Activated CD8-positive, alpha-beta memory T cell treated with anti-CD3 and anti-CD28 coated beads, Interleukin-2, amount 50 U/mL, for 48 hours (primary cell): ENCODE results near the gene AURKA.
"Not testable (repeated sequence)": the region's sequence is repeated elsewhere in the genome, so short reads cannot be mapped to it uniquely, and the experiment has no call there.

Experiments
- DNase-seq: peaks from one replicate; pipeline ENCODE4 v3.0.0-alpha.2; 2020

Gene AURKA

DNA sequence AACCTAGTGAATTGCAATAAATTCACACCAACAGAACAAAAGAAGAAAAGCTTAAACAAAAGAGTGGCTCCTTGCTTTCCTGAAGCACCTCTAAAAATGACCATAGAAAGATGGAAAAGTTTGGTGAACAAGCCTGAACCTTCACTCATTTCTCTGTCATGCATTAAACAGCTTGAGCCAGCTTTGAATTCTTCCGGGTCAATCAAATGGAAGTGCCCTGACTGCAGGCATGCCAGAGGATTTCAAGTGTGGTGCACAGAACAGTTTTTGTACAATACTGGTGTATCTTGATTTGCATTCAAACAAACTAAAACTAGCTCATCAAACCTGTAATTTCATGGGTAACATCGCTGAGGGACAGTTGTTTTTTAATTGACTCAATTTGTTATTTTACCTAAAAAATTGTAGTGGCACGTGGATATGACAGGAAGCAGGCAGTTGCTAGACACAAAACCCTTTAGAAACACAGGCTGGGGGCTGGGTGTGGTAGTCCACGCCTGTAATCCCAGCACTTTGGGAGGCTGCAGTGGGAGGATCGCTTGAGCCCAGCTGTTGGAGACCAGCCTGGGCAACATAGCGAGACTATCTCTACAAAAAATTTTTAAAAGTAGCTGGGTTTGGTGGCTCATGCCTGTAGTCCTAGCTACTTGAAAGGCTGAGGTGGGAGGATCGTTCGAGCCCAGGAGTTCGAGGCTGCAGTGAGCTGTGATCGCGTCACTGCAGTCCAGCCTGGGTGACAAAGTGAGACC, 29.1 kb upstream of the AURKA start:
- no peak for DNase-seq

GRCh38 chr20:56420028-56420427, 28.0 kb upstream of the AURKA start:
- DNase-seq = no peak

GRCh38 chr20:56418385-56418861, 26.4 kb upstream of the AURKA start:
- DNase-seq = no peak

GRCh38 chr20:56417911-56418310, 25.9 kb upstream of the AURKA start:
- no peak for DNase-seq

DNA sequence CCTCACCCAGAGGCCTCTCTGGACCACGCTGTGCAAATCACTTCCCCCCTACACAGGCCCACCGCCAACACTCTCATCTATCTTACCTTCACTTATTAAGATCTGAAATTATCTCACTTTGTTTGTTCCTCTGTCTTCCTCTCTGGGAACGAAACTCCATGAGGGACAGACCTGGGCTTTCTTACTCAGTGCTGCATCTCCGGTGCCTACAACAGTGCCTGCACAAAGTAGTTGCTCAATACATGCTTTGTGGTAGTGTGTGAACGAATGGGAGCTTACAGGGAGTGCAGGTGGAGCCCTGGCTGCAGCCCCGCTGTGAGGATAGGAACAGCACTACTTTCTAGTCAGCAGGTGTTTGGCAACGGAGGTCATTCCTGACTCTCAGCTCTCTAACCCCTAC, 25.4 kb upstream of the AURKA start:
- DNase-seq = no peak

DNA sequence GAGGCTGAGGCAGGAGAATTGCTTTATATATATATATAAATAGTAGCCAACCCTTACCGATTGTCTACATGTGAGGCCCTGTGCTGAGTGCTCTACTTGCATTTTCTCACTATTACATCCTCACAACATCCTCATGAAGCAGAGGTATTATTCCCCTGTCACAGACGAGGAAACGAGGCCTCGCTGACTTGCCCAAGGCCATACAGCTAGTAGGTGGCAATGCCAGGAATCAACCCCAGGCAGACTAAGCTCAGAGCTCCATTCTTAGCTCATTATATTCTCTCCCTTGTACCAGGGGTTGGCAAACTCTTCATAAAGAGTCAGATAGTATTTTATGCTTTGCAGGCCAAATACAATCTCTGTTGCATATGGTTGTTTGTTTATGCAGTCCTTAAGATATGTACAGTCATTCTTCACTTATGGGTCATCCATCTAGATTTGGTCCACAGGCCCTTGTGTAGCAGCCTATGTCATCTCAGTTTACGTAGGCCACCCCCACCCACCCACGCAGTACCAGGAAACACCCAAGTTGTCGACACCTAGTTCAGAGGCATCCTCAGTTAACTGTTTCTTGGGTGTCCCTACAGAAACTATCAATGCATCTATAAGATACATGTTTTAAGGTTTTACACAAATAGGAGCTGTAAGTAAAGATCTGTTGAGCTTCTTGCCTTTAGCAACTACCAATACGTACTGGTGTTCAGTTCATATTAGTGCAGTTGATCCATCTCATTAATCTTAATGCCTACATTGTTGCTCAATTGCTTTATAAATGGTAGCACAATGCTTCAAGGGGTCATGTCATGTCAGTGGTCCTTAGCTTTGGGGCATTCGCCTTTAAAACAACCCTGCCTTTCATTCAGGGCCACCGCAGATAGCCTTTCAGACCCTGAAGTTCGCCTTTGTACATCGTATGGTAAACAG, 23.1 kb upstream of the AURKA start:
- peak; percentile 71 for DNase-seq

- no peak for DNase-seq
Observed at GRCh38 chr20:56412949-56413348, 20.9 kb upstream of the AURKA start.

DNA sequence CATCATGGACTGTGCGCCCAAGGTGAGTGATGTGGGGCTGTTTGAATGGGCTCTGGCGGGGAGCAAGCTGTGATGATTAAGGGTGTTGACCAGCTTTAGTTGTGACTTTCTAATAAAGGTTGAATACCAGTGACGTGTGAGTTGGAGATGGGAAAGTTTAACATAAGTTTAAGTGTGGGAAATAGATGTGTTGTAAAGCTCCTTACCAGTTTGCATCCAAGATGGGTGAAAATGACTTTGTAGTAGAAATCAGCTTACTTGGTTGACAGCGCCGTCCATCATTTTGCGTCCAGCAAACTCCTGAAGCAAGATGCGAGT, 20.4 kb upstream of the AURKA start:
- DNase-seq = no peak

- no peak for DNase-seq
Observed at GRCh38 chr20:56411759-56412472, 19.9 kb upstream of the AURKA start, which contains the start of gene CASS4. Gene CASS4, plus strand, starts transcription at chr20:56412260. Its CDS starts 199 bp downstream, at chr20:56412459.

DNA sequence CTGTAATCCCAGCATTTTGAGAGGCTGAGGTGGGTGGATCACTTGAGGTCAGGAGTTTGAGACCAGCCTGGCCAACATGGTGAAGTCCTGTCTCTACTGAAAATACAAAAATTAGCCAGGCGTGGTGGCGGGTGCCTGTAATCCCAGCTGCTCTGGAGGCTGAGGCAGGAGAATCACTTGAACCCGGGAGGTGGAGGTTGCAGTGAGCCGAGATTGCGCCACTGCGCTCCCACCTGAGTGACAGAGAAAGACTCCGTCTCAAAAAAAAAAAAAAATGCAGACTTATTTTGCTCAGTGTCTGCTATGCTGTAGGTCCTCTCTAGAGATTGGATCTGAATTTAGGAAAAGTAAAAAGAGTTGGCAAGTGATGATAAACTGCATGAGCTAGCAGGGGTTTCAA, 19.3 kb upstream of the AURKA start:
- DNase-seq = not testable (repeated sequence)

- no peak for DNase-seq
Observed at GRCh38 chr20:56409956-56410355, 17.9 kb upstream of the AURKA start.

DNA sequence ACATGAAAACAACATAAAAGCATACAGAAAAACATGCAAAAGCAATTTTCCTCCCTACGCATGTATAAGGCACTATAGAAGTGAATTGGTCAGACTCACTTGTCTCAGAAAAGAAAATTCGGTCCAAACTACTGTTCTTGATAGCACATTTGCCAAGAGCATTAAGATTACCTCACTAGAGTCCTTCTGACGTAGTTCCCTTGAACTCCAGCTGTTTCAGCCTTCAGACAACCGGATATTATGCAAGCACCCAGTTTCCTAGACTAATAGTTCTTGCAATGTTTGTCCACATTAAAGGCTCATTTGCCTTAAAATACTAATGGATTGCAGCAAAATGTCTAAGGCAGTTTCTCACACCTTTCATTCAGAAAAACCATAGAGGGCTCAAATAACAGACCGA, 17.5 kb upstream of the AURKA start:
- DNase-seq = no peak

GRCh38 chr20:56406910-56407309, 14.9 kb upstream of the AURKA start:
- DNase-seq = no peak

- DNase-seq = not testable (repeated sequence)
Observed at GRCh38 chr20:56405356-56405755, 13.3 kb upstream of the AURKA start.

- DNase-seq = no peak
Observed at GRCh38 chr20:56403465-56403864, 11.4 kb upstream of the AURKA start.

DNA sequence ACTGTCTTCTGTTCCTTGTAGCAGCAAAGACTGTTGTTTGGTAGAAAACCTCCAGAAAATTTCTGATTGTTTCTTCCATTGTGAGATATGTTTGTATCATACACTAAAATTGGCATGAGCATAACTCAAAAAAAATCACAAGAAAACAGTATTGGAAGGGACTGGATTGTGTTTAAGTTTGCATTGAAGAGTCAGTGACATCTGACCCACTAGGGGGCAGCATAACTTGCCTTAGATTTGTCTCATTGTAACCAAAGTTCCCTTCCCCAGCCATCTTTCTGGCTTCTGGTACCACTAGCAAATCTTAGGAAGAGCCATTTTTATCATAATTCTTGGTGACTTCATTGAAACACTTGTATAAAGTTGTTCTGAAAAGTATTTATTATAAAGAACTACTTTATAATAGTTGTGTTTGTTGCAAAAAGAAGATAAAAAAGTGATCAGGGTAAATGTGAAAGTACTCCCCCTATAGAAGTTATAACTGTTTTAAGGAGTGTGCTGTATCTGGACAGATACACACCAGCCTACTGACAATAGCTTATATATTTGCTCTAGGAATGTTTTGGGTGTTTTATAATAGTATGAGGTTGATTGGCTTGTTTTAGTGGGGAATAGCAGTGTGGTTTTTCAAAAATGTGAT, 8.1 kb upstream of the AURKA start:
- DNase-seq = peak; percentile 66

DNA sequence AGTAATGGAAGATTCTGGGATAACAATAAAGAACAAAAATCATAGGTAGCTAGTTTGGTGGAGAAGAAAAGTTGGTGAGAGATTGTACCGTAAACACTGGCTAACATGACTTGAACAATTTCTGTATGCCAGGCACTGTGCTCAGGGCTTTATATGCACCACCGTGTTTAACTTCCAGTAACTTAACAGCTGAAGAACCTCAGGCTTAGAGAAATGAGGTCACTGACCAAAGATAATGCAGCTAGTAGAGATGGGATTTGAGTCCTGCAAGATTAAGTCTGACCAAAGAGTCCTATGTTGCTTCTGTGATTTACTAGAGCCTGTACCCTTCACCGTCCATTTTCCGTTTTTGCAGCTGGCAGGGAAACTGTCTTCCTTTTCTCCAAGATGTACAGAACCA, 3.2 kb upstream of the AURKA start:
- no peak for DNase-seq

DNA sequence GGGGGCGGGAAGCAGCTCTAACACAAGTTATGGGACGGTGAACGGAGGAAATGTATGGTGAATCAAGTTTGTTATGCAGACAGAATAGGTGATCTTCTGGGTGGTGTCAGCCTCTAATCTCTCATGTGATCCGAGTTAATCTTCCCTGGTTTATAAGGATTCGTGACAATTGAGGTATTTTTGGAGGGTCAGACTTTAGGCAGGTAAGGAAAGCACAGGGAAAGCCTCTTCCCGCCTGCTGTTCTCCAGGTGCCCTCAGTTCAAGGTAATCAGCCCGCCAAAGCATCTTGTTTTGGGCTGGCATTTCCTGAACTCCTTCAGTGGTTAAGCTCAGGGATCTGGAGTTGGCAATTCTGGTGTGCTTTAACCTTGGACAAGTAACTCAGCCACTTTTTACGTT, 1.6 kb upstream of the AURKA start:
- DNase-seq = no peak

- DNase-seq = no peak
Observed at GRCh38 chr20:56392881-56393482, 967 bp upstream of the AURKA start.

- DNase-seq = no peak
Observed at GRCh38 chr20:56391596-56392131, 351 bp downstream of the AURKA start.

DNA sequence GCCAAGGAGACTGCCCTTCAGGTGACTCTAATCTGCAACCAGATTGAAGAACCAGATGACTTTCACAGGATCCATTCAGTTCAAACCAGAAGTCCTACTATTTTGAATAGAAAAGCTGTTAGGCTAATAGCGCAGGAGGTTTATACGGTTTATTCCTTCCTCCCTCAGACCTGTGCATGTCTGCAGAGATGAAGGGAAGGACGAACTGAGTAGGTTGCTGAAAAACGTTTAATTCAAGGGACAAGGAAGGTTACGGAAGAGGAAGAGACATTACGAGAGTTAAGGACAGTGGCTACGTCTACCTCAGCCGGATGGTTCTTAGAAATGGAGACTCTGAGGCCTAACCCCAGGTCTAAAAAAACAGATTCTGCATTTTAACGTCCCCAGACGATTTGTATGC, 978 bp downstream of the AURKA start:
- no peak for DNase-seq

GRCh38 chr20:56390396-56390795, 1.6 kb downstream of the AURKA start:
- DNase-seq = not testable (repeated sequence)
